Measurements from ENCODE around the gene PCYT1B.
A peak's percentile ranks its signal among the peaks of the same experiment; 100 is the strongest.

PCYT1B gene

GRCh38 chrX:24528605-24529004 is 118.5 kb downstream of the PCYT1B start:
- no peak for TF ChIP-seq CTCF (conservative IDR thresholded peaks at IDR 0.05)
- H3K27ac ChIP-seq, result no peak overlapping the region

GRCh38 chrX:24526616-24527015 is 120.5 kb downstream of the PCYT1B start:
- H3K27ac ChIP-seq, result no peak overlapping the region
- no peak for TF ChIP-seq CTCF (conservative IDR thresholded peaks at IDR 0.05)

GRCh38 chrX:24525455-24525854 is 121.7 kb downstream of the PCYT1B start:
- no peak for TF ChIP-seq CTCF (conservative IDR thresholded peaks at IDR 0.05)
- no peak overlapping the region for H3K27ac ChIP-seq

- H3K27ac ChIP-seq, result no peak overlapping the region
- TF ChIP-seq CTCF (conservative IDR thresholded peaks at IDR 0.05), result no peak
Measured at GRCh38 chrX:24520472-24520871, 126.7 kb downstream of the PCYT1B start.

- H3K27ac ChIP-seq, result no peak overlapping the region
- TF ChIP-seq CTCF (conservative IDR thresholded peaks at IDR 0.05), result peak; percentile 77
Measured at GRCh38 chrX:24515447-24515846, 131.7 kb downstream of the PCYT1B start.

GRCh38 chrX:24513416-24513815 is 133.7 kb downstream of the PCYT1B start:
- TF ChIP-seq CTCF (conservative IDR thresholded peaks at IDR 0.05), result no peak
- H3K27ac ChIP-seq, result no peak overlapping the region

GRCh38 chrX:24508375-24508774 is 138.8 kb downstream of the PCYT1B start:
- no peak for TF ChIP-seq CTCF (conservative IDR thresholded peaks at IDR 0.05)
- no peak overlapping the region for H3K27ac ChIP-seq

Measured in VCaP (cell line).